ENCODE results near the gene FREM1. TPM values are rescaled to one million over a fixed set of nuclear protein-coding genes. Genes with fewer than 3 reads are reported as not detected.

The FREM1 gene
- total and polyA plus RNA-seq, 2 of the 4 experiments (the other 2 are of a cell fraction), result under 0.01 TPM; not detected in 1

DNA sequence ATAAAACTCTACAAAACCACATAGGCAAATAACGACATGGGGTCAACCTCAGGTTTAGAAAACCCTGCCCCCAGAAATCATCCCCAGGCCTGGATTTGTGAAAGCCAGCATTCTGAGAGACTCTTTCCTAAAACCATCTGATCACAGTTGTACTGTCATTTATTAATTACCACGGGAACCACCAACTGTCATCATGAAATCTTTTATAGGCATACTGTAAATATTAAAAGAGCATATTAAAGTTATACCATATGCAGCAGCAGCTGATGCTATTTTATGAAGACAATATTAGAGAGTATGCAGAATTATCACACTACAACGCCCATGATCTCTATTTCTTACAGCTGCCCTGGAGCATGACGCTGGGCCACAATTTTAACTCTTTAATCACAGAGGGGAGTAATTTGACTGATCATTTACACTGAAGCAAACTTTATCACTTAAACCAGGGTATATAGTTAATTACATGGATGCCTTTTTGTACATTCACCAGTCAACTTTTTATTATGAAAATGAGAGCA is 208.0 kb downstream of the FREM1 start:
- no peak for DNase-seq
- POLR2A ChIA-PET (ENCODE audit: unreplicated experiment), result no interaction called here
- Histone ChIP-seq H3K4me1 (ENCODE audit: control insufficient read depth, insufficient read depth, low read length) (no peaks in the 10 kb centered on the region), H3K36me3 (ENCODE audit: control insufficient read depth, insufficient read depth, low read length) (no peaks in the 10 kb centered on the region), H4K5ac (ENCODE audit: low read depth, low read length) (no peak overlapping the region), H3K23ac (ENCODE audit: low read depth, low read length) (no peak overlapping the region), H3K56ac (ENCODE audit: extremely low read depth, insufficient read depth, low read length) (no peak overlapping the region), H2BK5ac (ENCODE audit: low read depth, low read length, poor library complexity, severe bottlenecking) (no peak overlapping the region), H3K4me3 (ENCODE audit: insufficient read depth, low read depth, low read length) (no peak overlapping the region), H3K9ac (ENCODE audit: low read depth, low read length) (no peak overlapping the region), H2AFZ (replicated peaks; ENCODE audit: low read length, poor library complexity) (no peak overlapping the region), H2AK5ac (ENCODE audit: low read depth, low read length) (no peak overlapping the region), H3K4ac (ENCODE audit: low read depth, low read length) (no peak overlapping the region), H3K4me2 (ENCODE audit: low read depth, low read length) (no peak overlapping the region), H3K9me1 (ENCODE audit: insufficient read depth, low read length) (no peaks in the 10 kb centered on the region), H4K20me1 (ENCODE audit: insufficient read depth, low read length) (no peaks in the 10 kb centered on the region), H3K9me3 (ENCODE audit: control insufficient read depth, insufficient read depth, low read length) (no peaks in the 10 kb centered on the region), H2AK9ac (replicated peaks; ENCODE audit: low read depth, low read length, poor library complexity) (no peak overlapping the region), H2BK15ac (ENCODE audit: low read depth, low read length) (no peak overlapping the region), H3K27me3 (ENCODE audit: control insufficient read depth, insufficient read depth, low read length) (peaks cover 5% of the 10 kb centered on the region; the same call in 1 of the 2 replicates), H3K79me1 (ENCODE audit: low read depth in 1 of 2, low read length in 2 of 2) (no peaks in the 10 kb centered on the region), H3K14ac (replicated peaks; ENCODE audit: low read depth, low read length) (no peak overlapping the region), H2BK120ac (ENCODE audit: low read depth, low read length) (no peak overlapping the region), H4K91ac (ENCODE audit: insufficient read depth, low read depth, low read length) (no peak overlapping the region), H3K27ac (ENCODE audit: insufficient read depth, low read length) (no peak overlapping the region), H4K8ac (ENCODE audit: low read depth in 2 of 2, low read length in 2 of 2) (no peak overlapping the region), H3K18ac (ENCODE audit: low read depth, low read length) (no peak overlapping the region), H2BK20ac (ENCODE audit: low read depth, low read length) (no peak overlapping the region)
- dilution Hi-C loops (cut with HindIII; ENCODE audit: low sequenced_read_pairs, unreplicated experiment) (no loop called here), in situ Hi-C loops (cut with MboI; ENCODE audit: low sequenced_read_pairs) (no loop called here), intact Hi-C loops (cut with micrococcal nuclease) (no loop called here)
- BruUV-seq (replicated peaks), result no TSS peak
- no peak for ATAC-seq (ENCODE audit: low read depth)
- WGBS, 2 experiments (ENCODE audit: extremely low coverage in 2 of 2, insufficient read length in 1 of 2), result no CpG with 5 or more reads among the region's 4 CpGs
- TF ChIP-seq RAD21 (IDR thresholded peaks at IDR 0.05; ENCODE audit: low read length) (no peak), RFX5 (IDR thresholded peaks at IDR 0.05; ENCODE audit: low read depth, low read length) (no peak), MXI1 (IDR thresholded peaks at IDR 0.05; ENCODE audit: borderline replicate concordance, low read depth, low read length) (no peak), CHD1 (IDR thresholded peaks at IDR 0.05; ENCODE audit: low read depth, low read length) (no peak), BHLHE40 (IDR thresholded peaks at IDR 0.05; ENCODE audit: low read depth, low read length) (no peak), SMC3 (IDR thresholded peaks at IDR 0.05; ENCODE audit: low read depth, low read length) (no peak), MAZ (IDR thresholded peaks at IDR 0.05; ENCODE audit: borderline replicate concordance, low read depth, low read length) (no peak), MAFK (IDR thresholded peaks at IDR 0.05; ENCODE audit: low read depth, low read length) (no peak), FOS (IDR thresholded peaks at IDR 0.05; ENCODE audit: low read depth, low read length) (no peak), NFE2L2 (IDR thresholded peaks at IDR 0.05; ENCODE audit: low read depth, low read length) (no peak), CEBPB (IDR thresholded peaks at IDR 0.05; ENCODE audit: low read depth, low read length) (no peak), POLR2A (IDR thresholded peaks at IDR 0.05; ENCODE audit: low read depth, low read length) (no peak)
- TF ChIP-seq, protein P1, sequence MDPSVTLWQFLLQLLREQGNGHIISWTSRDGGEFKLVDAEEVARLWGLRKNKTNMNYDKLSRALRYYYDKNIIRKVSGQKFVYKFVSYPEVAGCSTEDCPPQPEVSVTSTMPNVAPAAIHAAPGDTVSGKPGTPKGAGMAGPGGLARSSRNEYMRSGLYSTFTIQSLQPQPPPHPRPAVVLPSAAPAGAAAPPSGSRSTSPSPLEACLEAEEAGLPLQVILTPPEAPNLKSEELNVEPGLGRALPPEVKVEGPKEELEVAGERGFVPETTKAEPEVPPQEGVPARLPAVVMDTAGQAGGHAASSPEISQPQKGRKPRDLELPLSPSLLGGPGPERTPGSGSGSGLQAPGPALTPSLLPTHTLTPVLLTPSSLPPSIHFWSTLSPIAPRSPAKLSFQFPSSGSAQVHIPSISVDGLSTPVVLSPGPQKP (IDR thresholded peaks at IDR 0.05; ENCODE audit: borderline replicate concordance, low read depth, low read length), result no peak
- TF ChIP-seq, protein P2, sequence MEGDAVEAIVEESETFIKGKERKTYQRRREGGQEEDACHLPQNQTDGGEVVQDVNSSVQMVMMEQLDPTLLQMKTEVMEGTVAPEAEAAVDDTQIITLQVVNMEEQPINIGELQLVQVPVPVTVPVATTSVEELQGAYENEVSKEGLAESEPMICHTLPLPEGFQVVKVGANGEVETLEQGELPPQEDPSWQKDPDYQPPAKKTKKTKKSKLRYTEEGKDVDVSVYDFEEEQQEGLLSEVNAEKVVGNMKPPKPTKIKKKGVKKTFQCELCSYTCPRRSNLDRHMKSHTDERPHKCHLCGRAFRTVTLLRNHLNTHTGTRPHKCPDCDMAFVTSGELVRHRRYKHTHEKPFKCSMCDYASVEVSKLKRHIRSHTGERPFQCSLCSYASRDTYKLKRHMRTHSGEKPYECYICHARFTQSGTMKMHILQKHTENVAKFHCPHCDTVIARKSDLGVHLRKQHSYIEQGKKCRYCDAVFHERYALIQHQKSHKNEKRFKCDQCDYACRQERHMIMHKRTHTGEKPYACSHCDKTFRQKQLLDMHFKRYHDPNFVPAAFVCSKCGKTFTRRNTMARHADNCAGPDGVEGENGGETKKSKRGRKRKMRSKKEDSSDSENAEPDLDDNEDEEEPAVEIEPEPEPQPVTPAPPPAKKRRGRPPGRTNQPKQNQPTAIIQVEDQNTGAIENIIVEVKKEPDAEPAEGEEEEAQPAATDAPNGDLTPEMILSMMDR (conservative IDR thresholded peaks at IDR 0.05; ENCODE audit: low read depth, low read length), result no peak
- TF ChIP-seq, protein P3, sequence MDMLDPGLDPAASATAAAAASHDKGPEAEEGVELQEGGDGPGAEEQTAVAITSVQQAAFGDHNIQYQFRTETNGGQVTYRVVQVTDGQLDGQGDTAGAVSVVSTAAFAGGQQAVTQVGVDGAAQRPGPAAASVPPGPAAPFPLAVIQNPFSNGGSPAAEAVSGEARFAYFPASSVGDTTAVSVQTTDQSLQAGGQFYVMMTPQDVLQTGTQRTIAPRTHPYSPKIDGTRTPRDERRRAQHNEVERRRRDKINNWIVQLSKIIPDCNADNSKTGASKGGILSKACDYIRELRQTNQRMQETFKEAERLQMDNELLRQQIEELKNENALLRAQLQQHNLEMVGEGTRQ (IDR thresholded peaks at IDR 0.05; ENCODE audit: low read depth, low read length), result no peak
- CTCF ChIA-PET, result no interaction called here

Measured in IMR-90 (cell line).